Activated T-cell treated with anti-CD3 and anti-CD28 coated beads, Interleukin-2, amount 50 U/mL, for 72 hours (primary cell): ENCODE measurements around the gene ATG2B. TPM values are rescaled to one million over a fixed set of nuclear protein-coding genes. Genes with fewer than 3 reads are reported as not detected.
"Not testable (repeated sequence)": the region's sequence is repeated elsewhere in the genome, so short reads cannot be mapped to it uniquely, and the experiment has no call there.

Experiments used
- ATAC-seq, 2 donors: fragments of 150-1000 bp; cut with Tn5 transposase; replicated peaks in 1 of 2; 2 replicates each; pipeline ENCODE4 v1.10.0; 2021; ENCODE audit warnings: moderate library complexity in 2 of 2, mild to moderate bottlenecking in 1 of 2
- DNase-seq, 2 donors: peaks; one replicate each; pipeline ENCODE4 v3.0.0; 2021 to 2022; ENCODE audit warnings: mixed read lengths in 1 of 2
- H3K27ac Mint-ChIP-seq: one replicate; pipeline ENCODE4 v1.8.0; 2022; ENCODE audit warnings: mild to moderate bottlenecking, moderate library complexity, mixed read lengths
- H3K27me3 Mint-ChIP-seq: one replicate; pipeline ENCODE4 v1.8.0; 2022; ENCODE audit warnings: low read depth, mixed read lengths
- H3K36me3 Mint-ChIP-seq, 2 donors: one replicate each; pipeline ENCODE4 v1.8.0; 2022; ENCODE audit warnings: mixed read lengths in 2 of 2, mild to moderate bottlenecking in 1 of 2; ENCODE audit not compliant: insufficient read depth in 2 of 2
- H3K4me1 Mint-ChIP-seq: one replicate; pipeline ENCODE4 v1.8.0; 2022; ENCODE audit warnings: low read depth, mixed read lengths
- H3K4me3 Mint-ChIP-seq, 2 donors: one replicate each; pipeline ENCODE4 v1.8.0; 2022; ENCODE audit warnings: mild to moderate bottlenecking in 2 of 2, mixed read lengths in 2 of 2, moderate library complexity in 2 of 2
- H3K9me3 Mint-ChIP-seq, 2 donors: one replicate each; pipeline ENCODE4 v1.8.0; 2022; ENCODE audit warnings: mixed read lengths in 2 of 2
- total RNA-seq, 2 donors: library from RNA; stranded (reverse); gene quantifications; one replicate each; pipeline ENCODE4 v1.2.3, GENCODE V29; 2022

Gene ATG2B
- total RNA-seq, 2 donors from 2014 or later: 22.9 to 28.3 TPM

DNA sequence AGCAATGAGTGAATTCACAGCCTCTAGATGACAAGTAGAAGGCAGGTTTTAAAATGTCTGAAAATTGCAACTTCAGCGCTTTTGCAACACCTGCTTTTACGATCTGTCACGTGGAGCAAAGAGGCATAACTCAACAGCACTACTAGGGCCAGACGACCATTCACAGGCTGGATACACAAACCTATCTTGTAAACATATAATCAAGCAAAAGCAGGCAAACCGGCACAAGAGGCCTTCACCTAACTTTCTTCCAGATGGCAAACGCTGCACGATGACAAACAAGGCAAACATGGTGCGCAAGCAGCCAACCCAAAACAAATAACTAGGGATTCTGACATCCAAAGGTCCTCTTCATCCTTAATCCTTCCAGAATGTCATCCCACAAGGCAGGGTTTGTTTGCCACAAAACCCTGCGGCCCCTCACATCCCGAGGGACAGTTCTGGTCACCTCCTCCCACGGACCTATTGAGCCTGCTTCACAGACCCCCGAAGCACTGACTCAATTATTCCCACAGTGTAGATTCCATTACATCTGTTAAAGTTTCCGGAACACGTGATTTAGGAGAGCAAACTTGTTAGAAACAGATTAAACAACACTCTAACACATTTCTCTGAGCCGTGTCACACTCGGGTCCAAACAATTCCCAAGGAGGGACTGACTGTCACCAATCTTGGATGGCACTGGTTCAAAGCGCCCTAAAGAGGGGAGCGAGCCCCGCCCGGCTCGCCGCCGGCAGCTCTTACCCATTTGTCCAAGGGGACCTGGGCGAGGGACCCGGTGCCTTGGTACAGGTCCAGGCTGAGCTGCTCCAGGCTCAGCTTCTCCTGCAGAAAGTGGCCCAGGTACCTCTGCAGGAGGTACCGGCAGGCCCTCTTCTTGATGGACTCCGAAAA lies 823 bp downstream of the ATG2B start:
- H3K4me1 Mint-ChIP-seq: peaks cover 58% of the 10 kb centered on the region
- no peaks in the 10 kb centered on the region for H3K9me3 Mint-ChIP-seq
- peak overlapping the region; percentile 97 for H3K4me3 Mint-ChIP-seq
- DNase-seq: peak; percentile 50 to 62
- peaks cover 2% of the 10 kb centered on the region in 2 donors for H3K36me3 Mint-ChIP-seq
- no peaks in the 10 kb centered on the region for H3K27me3 Mint-ChIP-seq
- peak; percentile 35 to 36 for ATAC-seq
- peak overlapping the region; percentile 96 for H3K27ac Mint-ChIP-seq

- peak overlapping the region in 1 of 2 donors; percentile 39 for H3K4me3 Mint-ChIP-seq
- H3K9me3 Mint-ChIP-seq: no peaks in the 10 kb centered on the region
- DNase-seq (no peak), ATAC-seq (no peak)
- no peaks in the 10 kb centered on the region for H3K27me3 Mint-ChIP-seq
- H3K36me3 Mint-ChIP-seq: peaks cover 2 to 3% of the 10 kb centered on the region in 2 donors
- peaks cover 57% of the 10 kb centered on the region for H3K4me1 Mint-ChIP-seq
- no peak overlapping the region for H3K27ac Mint-ChIP-seq
Measured at GRCh38 chr14:96359959-96360358, 3.2 kb downstream of the ATG2B start.

GRCh38 chr14:96357216-96357615 lies 5.9 kb downstream of the ATG2B start:
- peaks cover 2 to 4% of the 10 kb centered on the region in 2 donors for H3K36me3 Mint-ChIP-seq
- peaks cover 54% of the 10 kb centered on the region for H3K4me1 Mint-ChIP-seq
- no peaks in the 10 kb centered on the region for H3K9me3 Mint-ChIP-seq
- DNase-seq (no peak), ATAC-seq (no peak)
- H3K27ac Mint-ChIP-seq: peak overlapping the region; percentile 10
- H3K27me3 Mint-ChIP-seq: no peaks in the 10 kb centered on the region
- peak overlapping the region in 1 of 2 donors; percentile 6 for H3K4me3 Mint-ChIP-seq

DNA sequence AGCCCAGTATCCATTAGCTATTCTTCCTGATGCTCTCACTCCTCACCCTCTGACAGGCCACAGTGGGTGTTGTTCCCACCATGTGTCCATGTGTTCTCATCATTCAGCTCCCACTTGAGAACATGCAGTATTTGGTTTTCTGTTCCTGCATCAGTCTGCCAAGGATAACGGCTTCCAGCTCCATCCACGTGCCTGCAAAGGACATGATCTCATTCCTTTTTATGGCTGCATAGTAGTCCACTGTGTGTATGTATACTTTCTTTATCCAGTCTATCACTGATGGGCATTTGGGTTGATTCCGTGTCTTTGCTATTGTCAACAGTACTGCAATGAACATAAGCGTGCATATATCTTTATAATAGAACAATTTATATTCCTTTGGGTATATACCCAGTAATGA lies 8.9 kb downstream of the ATG2B start:
- DNase-seq: no peak
- Mint-ChIP-seq H3K4me1 (peaks cover 30% of the 10 kb centered on the region), H3K36me3 (peaks cover 0 to 4% of the 10 kb centered on the region in 2 donors), H3K4me3 (no peak overlapping the region), H3K27me3 (no peaks in the 10 kb centered on the region), H3K9me3 (no peaks in the 10 kb centered on the region), H3K27ac (no peak overlapping the region)
- ATAC-seq: no peak

- H3K9me3 Mint-ChIP-seq: no peaks in the 10 kb centered on the region
- ATAC-seq: no peak
Measured at GRCh38 chr14:96352708-96353107, 10.4 kb downstream of the ATG2B start.

GRCh38 chr14:96351986-96352385 lies 11.2 kb downstream of the ATG2B start:
- ATAC-seq: no peak
- H3K36me3 Mint-ChIP-seq: peaks cover 0 to 5% of the 10 kb centered on the region in 2 donors
- peaks cover 23% of the 10 kb centered on the region for H3K4me1 Mint-ChIP-seq
- H3K27me3 Mint-ChIP-seq: no peaks in the 10 kb centered on the region
- H3K4me3 Mint-ChIP-seq: no peak overlapping the region
- H3K9me3 Mint-ChIP-seq: no peaks in the 10 kb centered on the region
- no peak overlapping the region for H3K27ac Mint-ChIP-seq
- DNase-seq: no peak

More at GRCh38 chr14:96352708-96353107, 10.4 kb downstream of the ATG2B start:
- DNase-seq: no peak
- Mint-ChIP-seq H3K4me1 (peaks cover 29% of the 10 kb centered on the region), H3K4me3 (no peak overlapping the region), H3K27ac (no peak overlapping the region), H3K36me3 (peaks cover 0 to 5% of the 10 kb centered on the region in 2 donors), H3K27me3 (no peaks in the 10 kb centered on the region)

DNA sequence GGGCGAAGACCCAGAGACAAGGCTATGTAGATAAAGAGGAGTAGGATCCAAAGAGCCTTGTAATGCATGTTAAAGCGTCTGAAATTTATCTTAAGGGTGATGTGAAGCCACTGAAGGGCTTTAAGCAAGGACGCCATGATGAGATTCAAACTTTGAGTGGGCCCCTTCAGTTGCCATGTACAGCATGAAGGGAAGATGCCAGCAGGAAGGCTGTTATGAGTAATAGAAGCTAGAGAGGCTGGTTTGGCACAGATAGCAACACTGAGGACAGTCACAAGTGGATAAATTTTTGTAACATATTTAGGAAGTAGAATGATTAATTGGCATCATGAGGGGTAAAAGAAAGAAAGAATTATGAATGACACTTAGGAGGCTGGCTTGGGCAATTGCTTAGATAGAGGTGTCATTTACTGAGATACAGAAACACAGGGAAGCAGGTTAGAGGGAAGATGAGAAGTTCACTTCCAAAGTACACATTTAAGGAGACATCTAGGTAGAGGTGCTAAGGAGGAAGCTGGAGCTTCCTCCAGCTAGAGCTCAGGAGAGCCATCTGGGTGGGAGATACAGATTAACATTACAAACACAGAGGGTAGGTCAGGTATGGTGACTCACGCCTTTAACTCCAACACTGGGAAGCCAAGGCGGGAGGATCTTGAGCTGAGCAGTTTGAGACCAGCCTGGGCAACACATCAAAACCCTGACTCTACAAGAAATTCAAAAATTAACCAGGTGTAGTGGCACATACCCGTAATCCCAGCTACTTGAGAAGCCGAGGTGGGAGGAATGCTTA lies 13.7 kb downstream of the ATG2B start:
- Mint-ChIP-seq H3K27me3 (no peaks in the 10 kb centered on the region), H3K36me3 (peaks cover 0 to 1% of the 10 kb centered on the region in 2 donors), H3K9me3 (no peaks in the 10 kb centered on the region), H3K27ac (peak overlapping the region; percentile 67), H3K4me3 (peak overlapping the region in 1 of 2 donors; percentile 35), H3K4me1 (peaks cover 13% of the 10 kb centered on the region)
- ATAC-seq (peak; percentile 64 to 80), DNase-seq (no peak)

DNA sequence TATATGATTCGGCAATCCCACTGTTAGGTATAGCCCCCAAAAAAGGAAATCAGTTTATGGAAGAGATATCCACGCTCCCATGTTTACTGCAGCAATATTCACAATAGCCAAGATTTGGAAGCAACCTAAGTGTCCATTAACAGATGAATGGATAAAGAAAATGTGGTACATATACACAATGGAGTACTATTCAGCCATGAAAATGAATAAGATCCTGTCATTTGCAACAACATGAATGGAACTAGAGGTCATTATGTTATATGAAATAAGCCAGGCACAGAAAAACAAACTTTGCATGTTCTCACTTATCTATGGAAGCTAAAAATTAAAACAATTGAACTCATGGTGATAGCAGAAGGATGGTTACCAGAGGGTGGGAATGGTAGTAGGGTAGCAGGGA lies 15.2 kb downstream of the ATG2B start:
- not testable (repeated sequence) for DNase-seq, H3K9me3 Mint-ChIP-seq, H3K27me3 Mint-ChIP-seq, ATAC-seq, H3K36me3 Mint-ChIP-seq, H3K27ac Mint-ChIP-seq, H3K4me3 Mint-ChIP-seq
- peaks cover 10% of the 10 kb centered on the region for H3K4me1 Mint-ChIP-seq

- no peak for DNase-seq
- Mint-ChIP-seq H3K27ac (no peak overlapping the region), H3K4me1 (peaks cover 10% of the 10 kb centered on the region), H3K4me3 (no peak overlapping the region), H3K9me3 (no peaks in the 10 kb centered on the region), H3K27me3 (no peaks in the 10 kb centered on the region), H3K36me3 (peaks cover 0 to 1% of the 10 kb centered on the region in 2 donors)
- ATAC-seq: no peak
Measured at GRCh38 chr14:96345669-96346068, 17.5 kb downstream of the ATG2B start.

- H3K4me3 Mint-ChIP-seq: no peak overlapping the region
- no peaks in the 10 kb centered on the region for H3K9me3 Mint-ChIP-seq
- ATAC-seq: no peak
- H3K27ac Mint-ChIP-seq: no peak overlapping the region
- H3K4me1 Mint-ChIP-seq: no peaks in the 10 kb centered on the region
- H3K36me3 Mint-ChIP-seq: peaks cover 0 to 10% of the 10 kb centered on the region in 2 donors
- no peak for DNase-seq
- no peaks in the 10 kb centered on the region for H3K27me3 Mint-ChIP-seq
Measured at GRCh38 chr14:96341323-96341722, 21.8 kb downstream of the ATG2B start.

DNA sequence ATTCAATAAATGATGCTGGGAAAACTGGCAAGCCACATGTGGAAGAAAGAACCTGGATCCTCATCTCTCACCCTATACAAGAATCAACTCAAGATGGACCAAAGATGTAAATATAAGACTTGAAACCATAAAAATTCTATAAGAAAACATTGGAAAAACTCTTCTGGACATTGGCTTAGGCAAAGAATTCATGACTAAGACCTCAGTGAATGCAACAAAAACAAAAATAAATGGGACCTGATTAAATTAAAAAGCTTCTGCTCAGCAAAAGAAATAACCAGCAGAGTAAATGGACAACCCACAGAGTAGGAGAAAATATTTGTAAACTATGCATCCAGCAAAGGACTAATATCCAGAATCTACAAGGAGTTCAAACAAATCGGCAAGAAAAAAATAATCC lies 24.6 kb downstream of the ATG2B start:
- no peak overlapping the region for H3K27ac Mint-ChIP-seq
- peaks cover 0 to 10% of the 10 kb centered on the region in 2 donors for H3K36me3 Mint-ChIP-seq
- no peaks in the 10 kb centered on the region for H3K4me1 Mint-ChIP-seq
- no peaks in the 10 kb centered on the region for H3K27me3 Mint-ChIP-seq
- DNase-seq (no peak), ATAC-seq (no peak)
- H3K4me3 Mint-ChIP-seq: no peak overlapping the region
- no peaks in the 10 kb centered on the region for H3K9me3 Mint-ChIP-seq

- Mint-ChIP-seq H3K4me1 (no peaks in the 10 kb centered on the region), H3K4me3 (no peak overlapping the region), H3K36me3 (peaks cover 0 to 6% of the 10 kb centered on the region in 2 donors), H3K27me3 (no peaks in the 10 kb centered on the region), H3K27ac (no peak overlapping the region), H3K9me3 (no peaks in the 10 kb centered on the region)
- DNase-seq (no peak), ATAC-seq (no peak)
Measured at GRCh38 chr14:96324219-96324618, 38.9 kb downstream of the ATG2B start.

DNA sequence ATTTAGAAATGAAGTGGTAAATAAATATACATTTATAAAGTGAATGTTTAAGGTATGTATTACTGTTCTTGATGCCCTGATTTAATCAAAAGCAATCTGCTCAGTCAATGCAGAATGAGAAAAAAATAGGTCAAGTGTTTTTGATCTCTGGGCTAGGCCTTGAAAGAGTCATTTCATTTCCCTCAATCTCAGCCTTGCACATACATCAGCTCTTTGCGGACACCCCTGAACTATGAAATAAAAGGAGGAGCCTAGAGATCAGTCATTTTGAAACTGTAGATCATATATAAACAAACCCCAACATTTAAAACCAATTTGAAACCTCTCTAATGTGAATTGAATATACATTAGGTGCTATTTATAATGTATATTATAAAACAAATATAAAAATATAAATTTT lies 42.5 kb downstream of the ATG2B start:
- H3K4me3 Mint-ChIP-seq: no peak overlapping the region
- peaks cover 3 to 17% of the 10 kb centered on the region in 2 donors for H3K36me3 Mint-ChIP-seq
- DNase-seq (peak in 1 of 2 donors; percentile 6), ATAC-seq (peak in 1 of 2 donors; percentile 70)
- peak overlapping the region; percentile 89 for H3K27ac Mint-ChIP-seq
- no peaks in the 10 kb centered on the region for H3K9me3 Mint-ChIP-seq
- H3K4me1 Mint-ChIP-seq: no peaks in the 10 kb centered on the region
- no peaks in the 10 kb centered on the region for H3K27me3 Mint-ChIP-seq
